GM19438 (cell line): ENCODE results near the gene SLC6A19.

Experiments
- ATAC-seq: cut with Tn5 transposase; IDR thresholded peaks from one replicate; pipeline ENCODE4 v1.9.1; 2021; ENCODE audit warnings: low read depth; ENCODE audit not compliant: unreplicated experiment

Gene SLC6A19

GRCh38 chr5:1192971-1193590 is 8.3 kb upstream of the SLC6A19 start:
- ATAC-seq, result no peak

GRCh38 chr5:1193591-1193985 is 7.8 kb upstream of the SLC6A19 start:
- ATAC-seq, result no peak

GRCh38 chr5:1194378-1194777 is 7.0 kb upstream of the SLC6A19 start:
- no peak for ATAC-seq

- no peak for ATAC-seq
Observed at GRCh38 chr5:1195439-1195838, 6.0 kb upstream of the SLC6A19 start.

- no peak for ATAC-seq
Observed at GRCh38 chr5:1195916-1196315, 5.5 kb upstream of the SLC6A19 start.

GRCh38 chr5:1196562-1196961 is 4.8 kb upstream of the SLC6A19 start:
- ATAC-seq, result no peak

GRCh38 chr5:1197876-1198666 is 3.3 kb upstream of the SLC6A19 start:
- no peak for ATAC-seq

- ATAC-seq, result no peak
Observed at GRCh38 chr5:1199340-1199648, 2.1 kb upstream of the SLC6A19 start.

GRCh38 chr5:1199649-1200494 is 1.5 kb upstream of the SLC6A19 start:
- no peak for ATAC-seq

GRCh38 chr5:1200495-1201326 is 684 bp upstream of the SLC6A19 start:
- no peak for ATAC-seq

GRCh38 chr5:1202026-1202797 is 817 bp downstream of the SLC6A19 start:
- ATAC-seq, result no peak

- ATAC-seq, result no peak
Observed at GRCh38 chr5:1202798-1203185, 1.4 kb downstream of the SLC6A19 start.

- no peak for ATAC-seq
Observed at GRCh38 chr5:1203311-1203967, 2.0 kb downstream of the SLC6A19 start.

GRCh38 chr5:1203968-1204692 is 2.7 kb downstream of the SLC6A19 start:
- no peak for ATAC-seq

- no peak for ATAC-seq
Observed at GRCh38 chr5:1204693-1205242, 3.4 kb downstream of the SLC6A19 start.

GRCh38 chr5:1205255-1206180 is 4.1 kb downstream of the SLC6A19 start:
- no peak for ATAC-seq
